CD4-positive, alpha-beta T cell (primary cell): ENCODE results near the gene ATP2B1. TPM values are rescaled to one million over a fixed set of nuclear protein-coding genes. Genes with fewer than 3 reads are reported as not detected.

ENCODE experiments used
- ATAC-seq: fragments of 200-7000 bp; cut with Tn5 transposase; one replicate; pipeline ENCODE4 v1.10.0; 2022; ENCODE audit warnings: mild to moderate bottlenecking; ENCODE audit not compliant: poor library complexity
- CTCF ChIA-PET: fragments of 350-600 bp; sonication (Branson Sonifier 250); formaldehyde crosslinking; loops from one replicate; lab custom pipeline; 2021; ENCODE audit warnings: antibody characterized with exemption, inconsistent platforms; lab: Charles Lee
- POLR2A ChIA-PET: fragments of 350-600 bp; sonication (Branson Sonifier 250); formaldehyde crosslinking; loops from one replicate; lab custom pipeline; 2021; ENCODE audit warnings: antibody characterized with exemption, inconsistent platforms; lab: Charles Lee
- DNase-seq, 14 experiments: peaks; one replicate each; pipeline ENCODE4 v3.0.0-alpha.2; 2013 to 2020; ENCODE audit warnings: mixed read lengths in 2 of 14
- H3K27ac ChIP-seq, 2 donors: one replicate each; pipeline versions ENCODE4 v1.5.1 to v1.7.0; 2013; ENCODE audit warnings: low read length in 2 of 2, low read depth in 1 of 2, mild to moderate bottlenecking in 1 of 2
- H3K27me3 ChIP-seq, 2 experiments: 1 replicate in 1 of 2; 2 replicates in 1 of 2; pipeline versions ENCODE4 v1.6.1 to v1.7.0; 2013; ENCODE audit warnings: low read length in 2 of 2, control low read depth in 1 of 2, mild to moderate bottlenecking in 1 of 2, moderate library complexity in 1 of 2; ENCODE audit not compliant: insufficient read depth in 2 of 2, control insufficient read depth in 1 of 2
- H3K36me3 ChIP-seq: one replicate; pipeline ENCODE4 v1.6.1; 2013; ENCODE audit warnings: low read length, control low read depth; ENCODE audit not compliant: insufficient read depth
- H3K4me1 ChIP-seq: one replicate; pipeline ENCODE4 v1.6.1; 2013; ENCODE audit warnings: low read length, control low read depth; ENCODE audit not compliant: insufficient read depth
- H3K4me3 ChIP-seq: one replicate; pipeline ENCODE4 v1.5.1; 2013; ENCODE audit warnings: mild to moderate bottlenecking, low read length, moderate library complexity
- H3K9me3 ChIP-seq, 2 experiments: 1 replicate in 1 of 2; 2 replicates in 1 of 2; pipeline versions ENCODE4 v1.6.1 to v1.7.0; 2013; ENCODE audit warnings: low read length in 2 of 2, mild to moderate bottlenecking in 2 of 2, control low read depth in 1 of 2, moderate library complexity in 1 of 2; ENCODE audit not compliant: control insufficient read depth in 1 of 2, insufficient read depth in 1 of 2
- H3K27ac Mint-ChIP-seq: one replicate; pipeline ENCODE4 v1.8.0; 2020; ENCODE audit warnings: mixed read lengths
- H3K27me3 Mint-ChIP-seq: one replicate; pipeline ENCODE4 v1.8.0; 2021; ENCODE audit warnings: mixed read lengths
- H3K36me3 Mint-ChIP-seq: one replicate; pipeline ENCODE4 v1.8.0; 2021; ENCODE audit warnings: low read depth, mixed read lengths
- H3K4me1 Mint-ChIP-seq: one replicate; pipeline ENCODE4 v1.8.0; 2021; ENCODE audit warnings: low read depth, mixed read lengths
- H3K4me3 Mint-ChIP-seq: one replicate; pipeline ENCODE4 v1.8.0; 2020; ENCODE audit warnings: mild to moderate bottlenecking, mixed read lengths
- H3K9me3 Mint-ChIP-seq: one replicate; pipeline ENCODE4 v1.8.0; 2020; ENCODE audit warnings: mixed read lengths
- CTCF ChIP-seq: fragments of 200-600 bp; IDR thresholded peaks from one replicate; pipeline ENCODE4 v1.8.0; 2022; ENCODE audit warnings: antibody characterized with exemption, mild to moderate bottlenecking
- intact Hi-C, 2 experiments: fragments of 100-400 bp; cut with DNase I in 1 of 2; cut with micrococcal nuclease in 1 of 2; formaldehyde crosslinking; loops; one replicate each; pipeline versions ENCODE4 v1.15.1 to v1.9.0; 2023 to 2025; cut with DNase I, micrococcal nuclease
- total RNA-seq, 174 experiments: library from RNA in 2 of 174; stranded (reverse) in 2 of 174; gene quantifications; one replicate each; pipeline ENCODE4 v1.2.3 and lab custom pipeline; 2021 to 2026

ATP2B1 gene
- total RNA-seq, 2 experiments from 2014 or later = 98.2 to 100 TPM

- no peak overlapping the region for H3K27ac Mint-ChIP-seq
- ATAC-seq (no peak), DNase-seq (no peak)
- Histone ChIP-seq H3K4me1 (no peaks in the 10 kb centered on the region), H3K27ac (no peak overlapping the region), H3K4me3 (no peak overlapping the region), H3K9me3 (no peaks in the 10 kb centered on the region), H3K36me3 (no peaks in the 10 kb centered on the region), H3K27me3 (no peaks in the 10 kb centered on the region)
- ChIA-PET POLR2A (no interaction called here), CTCF (no interaction called here)
- no peak for TF ChIP-seq CTCF
- H3K4me3 Mint-ChIP-seq = no peak overlapping the region
- H3K9me3 Mint-ChIP-seq = peaks cover 4% of the 10 kb centered on the region
- intact Hi-C loops = no loop called here
- H3K36me3 Mint-ChIP-seq = no peaks in the 10 kb centered on the region
- no peaks in the 10 kb centered on the region for H3K27me3 Mint-ChIP-seq
- H3K4me1 Mint-ChIP-seq = peaks cover 3% of the 10 kb centered on the region
Measured at GRCh38 chr12:89556976-89557375, 151.7 kb downstream of the ATP2B1 start.

- ATAC-seq = no peak
- DNase-seq = no peak
- H3K27me3 Mint-ChIP-seq = no peaks in the 10 kb centered on the region
- H3K27ac Mint-ChIP-seq = no peak overlapping the region
- H3K36me3 Mint-ChIP-seq = no peaks in the 10 kb centered on the region
- Histone ChIP-seq H3K9me3 (no peaks in the 10 kb centered on the region), H3K27ac (no peak overlapping the region), H3K27me3 (no peaks in the 10 kb centered on the region), H3K4me1 (no peaks in the 10 kb centered on the region), H3K4me3 (no peak overlapping the region), H3K36me3 (no peaks in the 10 kb centered on the region)
- no peak for TF ChIP-seq CTCF
- intact Hi-C loops = no loop called here
- H3K4me3 Mint-ChIP-seq = no peak overlapping the region
- ChIA-PET POLR2A (interaction anchor here (0.6 kb wide), 1 partner anchor 785 kb away, joined by 3 read pairs; no protein-coding TSS in a partner anchor), CTCF (interaction anchor here (0.9 kb wide), 1 partner anchor 9 kb away, joined by 3 read pairs; no protein-coding TSS in a partner anchor)
- H3K4me1 Mint-ChIP-seq = no peaks in the 10 kb centered on the region
- peaks cover 4% of the 10 kb centered on the region for H3K9me3 Mint-ChIP-seq
Measured at GRCh38 chr12:89552376-89552775, 156.3 kb downstream of the ATP2B1 start.

GRCh38 chr12:89551747-89552146, 156.9 kb downstream of the ATP2B1 start:
- no peak overlapping the region for H3K27ac Mint-ChIP-seq

More at GRCh38 chr12:89551747-89552146, 156.9 kb downstream of the ATP2B1 start:
- ChIA-PET CTCF (no interaction called here), POLR2A (interaction anchor here (0.6 kb wide), 1 partner anchor 785 kb away, joined by 3 read pairs; no protein-coding TSS in a partner anchor)
- Histone ChIP-seq H3K4me3 (no peak overlapping the region), H3K27me3 (no peaks in the 10 kb centered on the region), H3K4me1 (no peaks in the 10 kb centered on the region), H3K27ac (no peak overlapping the region), H3K9me3 (no peaks in the 10 kb centered on the region), H3K36me3 (no peaks in the 10 kb centered on the region)
- Mint-ChIP-seq H3K36me3 (no peaks in the 10 kb centered on the region), H3K4me1 (no peaks in the 10 kb centered on the region), H3K4me3 (no peak overlapping the region), H3K9me3 (peaks cover 4% of the 10 kb centered on the region), H3K27me3 (no peaks in the 10 kb centered on the region)
- TF ChIP-seq CTCF = no peak
- intact Hi-C loops = no loop called here
- no peak for DNase-seq
- no peak for ATAC-seq
